Measurements from ENCODE around the gene PIAS4.
A peak's percentile ranks its signal among the peaks of the same experiment; 100 is the strongest.
"Not testable (repeated sequence)": the region's sequence is repeated elsewhere in the genome, so short reads cannot be mapped to it uniquely, and the experiment has no call there.

The PIAS4 gene

DNA sequence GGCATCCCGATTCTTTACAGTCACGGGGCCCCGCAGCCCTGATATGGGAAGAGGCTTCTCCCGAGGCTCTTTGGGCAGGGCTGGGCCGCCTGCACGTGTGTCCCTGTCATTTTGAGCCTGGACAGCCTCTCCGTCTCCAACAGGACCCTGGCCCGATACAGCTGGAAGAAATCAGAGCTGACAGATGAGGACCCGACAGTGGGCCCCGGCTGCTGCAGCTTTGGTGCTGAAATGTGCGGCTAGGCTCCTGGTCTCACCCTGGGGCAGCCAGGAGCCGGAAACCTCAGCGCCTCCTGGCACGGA is 3.2 kb downstream of the PIAS4 start:
- no peak for DNase-seq
- TF ChIP-seq, protein P1, sequence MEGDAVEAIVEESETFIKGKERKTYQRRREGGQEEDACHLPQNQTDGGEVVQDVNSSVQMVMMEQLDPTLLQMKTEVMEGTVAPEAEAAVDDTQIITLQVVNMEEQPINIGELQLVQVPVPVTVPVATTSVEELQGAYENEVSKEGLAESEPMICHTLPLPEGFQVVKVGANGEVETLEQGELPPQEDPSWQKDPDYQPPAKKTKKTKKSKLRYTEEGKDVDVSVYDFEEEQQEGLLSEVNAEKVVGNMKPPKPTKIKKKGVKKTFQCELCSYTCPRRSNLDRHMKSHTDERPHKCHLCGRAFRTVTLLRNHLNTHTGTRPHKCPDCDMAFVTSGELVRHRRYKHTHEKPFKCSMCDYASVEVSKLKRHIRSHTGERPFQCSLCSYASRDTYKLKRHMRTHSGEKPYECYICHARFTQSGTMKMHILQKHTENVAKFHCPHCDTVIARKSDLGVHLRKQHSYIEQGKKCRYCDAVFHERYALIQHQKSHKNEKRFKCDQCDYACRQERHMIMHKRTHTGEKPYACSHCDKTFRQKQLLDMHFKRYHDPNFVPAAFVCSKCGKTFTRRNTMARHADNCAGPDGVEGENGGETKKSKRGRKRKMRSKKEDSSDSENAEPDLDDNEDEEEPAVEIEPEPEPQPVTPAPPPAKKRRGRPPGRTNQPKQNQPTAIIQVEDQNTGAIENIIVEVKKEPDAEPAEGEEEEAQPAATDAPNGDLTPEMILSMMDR (IDR thresholded peaks at IDR 0.05; ENCODE audit: low read depth, low read length) = no peak
- no peaks in the 10 kb centered on the region for H3K27me3 ChIP-seq
- H3K4me1 ChIP-seq = peaks cover 12% of the 10 kb centered on the region
- H3K4me3 ChIP-seq (ENCODE audit: low read depth, low read length) = no peak overlapping the region
- H3K36me3 ChIP-seq = peaks cover 18% of the 10 kb centered on the region
- no peaks in the 10 kb centered on the region for H3K9me3 ChIP-seq

DNA sequence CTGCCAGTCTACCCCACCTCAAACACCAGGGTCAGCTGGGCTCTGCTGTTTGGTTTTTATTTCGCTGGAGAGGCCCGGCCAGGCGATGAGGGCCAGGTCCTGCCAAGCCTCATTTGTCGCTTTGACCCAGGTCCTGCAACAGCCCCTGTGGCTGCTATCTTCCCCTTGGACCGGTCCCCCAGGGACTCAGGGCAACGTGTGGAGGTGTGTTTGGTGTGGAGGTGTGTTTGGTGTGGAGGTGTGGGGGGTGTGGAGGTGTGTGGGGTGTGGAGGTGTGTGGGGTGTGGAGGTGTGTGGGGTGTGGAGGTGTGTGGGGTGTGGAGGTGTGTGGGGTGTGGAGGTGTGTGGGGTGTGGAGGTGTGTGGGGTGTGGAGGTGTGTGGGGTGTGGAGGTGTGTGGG is 3.9 kb downstream of the PIAS4 start:
- not testable (repeated sequence) for H3K27me3 ChIP-seq; H3K4me3 ChIP-seq (ENCODE audit: low read depth, low read length); H3K9me3 ChIP-seq; DNase-seq
- Histone ChIP-seq H3K36me3 (peaks cover 24% of the 10 kb centered on the region), H3K4me1 (peaks cover 17% of the 10 kb centered on the region)

DNA sequence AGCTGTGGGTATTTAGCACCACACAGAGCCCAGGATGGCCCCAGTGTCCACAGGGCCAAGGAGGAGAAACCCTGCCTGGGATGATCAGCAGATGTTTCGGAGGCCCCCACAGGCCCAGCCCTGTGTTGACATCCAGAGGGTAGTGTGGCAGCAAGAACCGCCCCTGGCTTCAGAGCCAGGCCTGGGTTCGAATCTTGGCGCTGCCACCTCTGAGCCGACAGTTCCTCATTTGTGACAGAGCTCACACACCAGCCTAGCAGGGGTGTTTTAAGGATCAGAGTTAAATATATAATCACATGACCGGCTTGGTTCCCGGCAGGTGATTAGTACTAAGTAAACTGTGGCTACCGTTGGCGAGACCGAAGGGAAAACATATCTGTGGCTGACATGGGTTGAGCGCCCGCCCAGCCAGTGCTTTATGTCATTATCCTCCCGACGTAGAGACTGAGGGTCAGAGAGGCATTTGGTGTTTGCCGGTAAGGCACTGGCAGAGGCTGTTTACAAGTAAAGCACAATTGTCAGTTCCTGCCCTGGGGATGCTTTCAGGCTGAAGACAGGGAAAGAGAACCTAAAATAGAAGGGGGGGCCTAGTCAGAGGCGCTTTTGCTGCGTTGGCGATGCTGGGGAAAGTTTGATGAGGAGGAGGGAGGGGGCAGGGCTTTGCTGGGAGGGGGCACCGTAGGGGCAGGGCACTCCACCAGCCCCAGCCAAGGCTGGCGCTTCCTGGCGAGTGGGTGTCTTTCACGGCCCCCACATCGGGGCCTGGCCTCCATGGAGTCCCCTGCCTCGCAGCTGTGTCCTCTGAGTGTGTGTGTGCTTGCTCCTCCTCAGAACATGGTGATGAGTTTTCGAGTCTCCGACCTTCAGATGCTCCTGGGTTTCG is 4.8 kb downstream of the PIAS4 start:
- Histone ChIP-seq H3K27me3 (no peaks in the 10 kb centered on the region), H3K36me3 (peaks cover 28% of the 10 kb centered on the region), H3K4me3 (ENCODE audit: low read depth, low read length) (no peak overlapping the region), H3K9me3 (no peaks in the 10 kb centered on the region), H3K4me1 (peaks cover 17% of the 10 kb centered on the region)
- no peak for DNase-seq
- TF ChIP-seq, protein P1 (IDR thresholded peaks at IDR 0.05; ENCODE audit: low read depth, low read length) = no peak

DNA sequence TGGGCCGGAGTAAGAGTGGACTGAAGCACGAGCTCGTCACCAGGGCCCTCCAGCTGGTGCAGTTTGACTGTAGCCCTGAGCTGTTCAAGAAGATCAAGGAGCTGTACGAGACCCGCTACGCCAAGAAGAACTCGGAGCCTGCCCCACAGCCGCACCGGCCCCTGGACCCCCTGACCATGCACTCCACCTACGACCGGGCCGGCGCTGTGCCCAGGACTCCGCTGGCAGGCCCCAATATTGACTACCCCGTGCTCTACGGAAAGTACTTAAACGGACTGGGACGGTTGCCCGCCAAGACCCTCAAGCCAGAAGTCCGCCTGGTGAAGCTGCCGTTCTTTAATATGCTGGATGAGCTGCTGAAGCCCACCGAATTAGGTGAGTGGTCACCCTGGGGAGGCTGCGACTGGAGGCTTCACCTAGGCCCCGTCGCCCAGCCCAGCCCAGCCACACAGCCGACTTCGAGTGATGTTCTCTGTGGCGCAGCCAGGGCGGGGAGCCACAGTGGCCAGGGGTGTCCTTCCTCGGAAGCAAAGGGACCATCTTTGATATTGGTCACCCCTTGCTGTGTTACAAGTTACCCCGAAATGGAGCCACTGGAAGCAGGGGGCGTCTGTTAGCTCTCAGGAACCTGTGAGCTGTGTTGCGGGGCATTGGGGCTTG is 5.6 kb downstream of the PIAS4 start:
- Histone ChIP-seq H3K9me3 (no peaks in the 10 kb centered on the region), H3K27me3 (no peaks in the 10 kb centered on the region), H3K36me3 (peaks cover 29% of the 10 kb centered on the region), H3K4me1 (peaks cover 17% of the 10 kb centered on the region), H3K4me3 (ENCODE audit: low read depth, low read length) (no peak overlapping the region)
- TF ChIP-seq, protein P1 (IDR thresholded peaks at IDR 0.05; ENCODE audit: low read depth, low read length) = no peak
- DNase-seq = no peak

DNA sequence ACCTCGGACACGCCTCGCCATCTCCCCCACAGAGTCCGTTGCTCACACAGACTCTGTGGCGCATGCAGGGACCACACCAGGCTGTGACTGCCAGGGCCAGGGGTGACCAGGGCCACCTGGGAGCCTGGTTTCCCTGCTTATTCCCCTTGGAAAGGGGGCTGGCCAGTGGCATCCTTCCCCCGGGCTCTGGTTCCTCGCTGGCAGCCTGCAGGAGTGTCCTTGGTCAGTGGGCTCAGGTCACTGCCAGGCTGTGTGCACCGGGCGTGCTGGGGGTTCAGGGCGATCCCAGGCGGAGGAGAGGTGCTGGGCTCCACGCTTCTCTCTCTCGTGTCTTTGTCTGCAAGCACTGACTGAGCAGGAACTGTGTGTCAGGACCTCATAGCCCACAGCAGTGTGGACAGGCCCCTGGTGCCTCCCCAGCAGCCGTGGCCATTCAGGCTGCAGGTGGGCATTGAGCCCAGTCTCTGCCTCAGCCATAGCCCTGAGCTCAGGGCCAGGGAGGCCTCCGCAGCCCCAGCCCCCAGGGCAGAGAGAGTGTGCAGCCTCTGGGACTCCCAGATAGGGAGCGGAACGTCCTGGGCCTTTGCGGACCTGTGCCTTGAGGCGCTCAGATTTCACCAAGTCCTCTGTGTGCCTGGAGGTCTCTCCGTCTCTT is 6.5 kb downstream of the PIAS4 start:
- Histone ChIP-seq H3K4me1 (peaks cover 12% of the 10 kb centered on the region), H3K27me3 (no peaks in the 10 kb centered on the region), H3K36me3 (peaks cover 32% of the 10 kb centered on the region), H3K4me3 (ENCODE audit: low read depth, low read length) (no peak overlapping the region), H3K9me3 (no peaks in the 10 kb centered on the region)
- no peak for DNase-seq
- TF ChIP-seq, protein P1 (IDR thresholded peaks at IDR 0.05; ENCODE audit: low read depth, low read length) = no peak

DNA sequence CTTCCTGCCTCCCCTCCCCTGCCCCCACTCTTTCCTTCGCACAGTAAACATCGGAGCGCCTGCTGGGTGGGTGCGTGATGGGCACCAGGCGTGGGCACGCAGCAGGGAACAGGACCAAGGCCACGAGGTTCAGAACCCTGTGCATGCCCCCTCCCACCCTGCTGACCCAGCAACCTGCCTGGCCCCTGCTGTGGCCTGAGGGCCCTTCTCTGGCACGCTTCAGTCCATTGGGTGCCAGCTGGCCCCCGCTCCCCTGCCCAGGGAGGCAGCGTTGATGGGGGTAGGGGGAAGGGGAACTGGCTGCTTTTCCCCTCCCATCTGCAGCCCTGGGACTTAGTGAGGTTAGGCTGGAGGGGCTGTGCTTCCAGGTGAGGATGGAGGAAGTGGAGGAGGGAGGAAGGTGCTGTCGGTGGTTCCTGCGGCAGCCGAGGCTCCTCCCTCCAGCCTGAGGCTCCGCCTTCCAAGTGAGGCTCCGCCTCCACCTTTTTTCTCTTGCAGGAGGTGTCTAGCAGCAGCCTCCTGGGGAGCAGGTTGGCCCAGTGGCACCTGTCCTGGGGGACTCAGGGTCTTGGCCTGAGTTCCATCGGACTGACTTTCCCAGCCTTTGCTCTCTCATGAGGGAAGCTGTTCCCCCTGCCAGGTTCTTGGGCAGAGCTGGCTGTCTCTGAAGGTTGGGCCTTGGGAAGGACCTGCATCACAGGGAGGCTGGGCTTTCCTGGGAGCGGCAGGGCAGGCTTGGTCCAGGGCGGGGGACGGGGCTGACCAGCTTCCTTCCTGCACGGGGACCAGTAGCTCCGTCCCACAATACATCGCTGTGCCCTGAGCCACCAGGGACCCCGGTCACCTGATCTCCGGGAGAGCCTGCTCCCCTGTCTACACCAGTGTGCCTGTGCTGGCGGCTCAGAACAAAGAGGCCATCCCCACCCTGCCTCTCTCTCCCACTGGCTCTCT is 7.3 kb downstream of the PIAS4 start:
- Histone ChIP-seq H3K36me3 (peaks cover 31% of the 10 kb centered on the region), H3K4me3 (ENCODE audit: low read depth, low read length) (peak overlapping the region; percentile 56), H3K9me3 (no peaks in the 10 kb centered on the region), H3K27me3 (no peaks in the 10 kb centered on the region), H3K4me1 (peaks cover 12% of the 10 kb centered on the region)
- TF ChIP-seq, protein P1 (IDR thresholded peaks at IDR 0.05; ENCODE audit: low read depth, low read length) = no peak
- DNase-seq = peak; percentile 80

Measured in BE2C (cell line).